WTC11 (cell line): ENCODE data around the gene CYP51A1. TPM values are rescaled to one million over a fixed set of nuclear protein-coding genes. Genes with fewer than 3 reads are reported as not detected.

Experiments used
- ATAC-seq: fragments of 200-7000 bp; cut with Tn5 transposase; 2 replicates; pipeline ENCODE4 v1.10.0; 2021; ENCODE audit warnings: mild to moderate bottlenecking, moderate library complexity
- CTCF ChIA-PET: fragments of 300-600 bp; sonication (Branson Sonifier 250); formaldehyde crosslinking; loops from one replicate; lab custom pipeline; 2021; ENCODE audit warnings: antibody characterized with exemption; lab: Charles Lee
- POLR2A ChIA-PET: fragments of 350-600 bp; sonication (Branson Sonifier 250); formaldehyde crosslinking; loops from one replicate; lab custom pipeline; 2021; ENCODE audit warnings: antibody characterized with exemption; lab: Charles Lee
- DNase-seq: peaks from one replicate; pipeline ENCODE4 v3.0.0; 2021; ENCODE audit warnings: low spot score
- H3K27ac Mint-ChIP-seq: 2 replicates; pipeline ENCODE4 v1.8.0; 2021; ENCODE audit warnings: mixed read lengths
- H3K27me3 Mint-ChIP-seq: 2 replicates; pipeline ENCODE4 v1.8.0; 2021; ENCODE audit warnings: low read depth, mild to moderate bottlenecking, moderate library complexity, mixed read lengths
- H3K36me3 Mint-ChIP-seq: 2 replicates; pipeline ENCODE4 v1.8.0; 2021; ENCODE audit warnings: mixed read lengths
- H3K4me1 Mint-ChIP-seq: 2 replicates; pipeline ENCODE4 v1.8.0; 2022; ENCODE audit warnings: mixed read lengths
- H3K4me3 Mint-ChIP-seq: 2 replicates; pipeline ENCODE4 v1.8.0; 2021; ENCODE audit warnings: mild to moderate bottlenecking, moderate library complexity, mixed read lengths
- H3K9me3 Mint-ChIP-seq: 2 replicates; pipeline ENCODE4 v1.8.0; 2021; ENCODE audit warnings: mixed read lengths
- ATF1 ChIP-seq: sonication (generic); formaldehyde crosslinking; IDR thresholded peaks from 2 replicates; pipeline ENCODE4 v1.8.1; 2023; ENCODE audit warnings: mild to moderate bottlenecking, moderate library complexity, missing genetic modification reagents
- ETV6 ChIP-seq: sonication (generic); formaldehyde crosslinking; IDR thresholded peaks from 2 replicates; pipeline ENCODE4 v1.8.1; 2022; ENCODE audit warnings: mild to moderate bottlenecking, missing genetic modification reagents
- MYBL2 ChIP-seq: sonication (generic); formaldehyde crosslinking; IDR thresholded peaks from 2 replicates; pipeline ENCODE4 v1.8.1; 2023; ENCODE audit warnings: mild to moderate bottlenecking, moderate library complexity, missing genetic modification reagents
- NFATC4 ChIP-seq: fragments of 250-450 bp; sonication (Bioruptor Pico); IDR thresholded peaks from 2 replicates; pipeline ENCODE4 v1.9.0; 2021; ENCODE audit warnings: mild to moderate bottlenecking
- NR2C2 ChIP-seq: sonication (generic); formaldehyde crosslinking; IDR thresholded peaks from 2 replicates; pipeline ENCODE4 v1.8.0; 2022; ENCODE audit warnings: mild to moderate bottlenecking, missing genetic modification reagents
- PRRX2 ChIP-seq: fragments of 250-450 bp; sonication (Bioruptor Pico); IDR thresholded peaks from 2 replicates; pipeline ENCODE4 v1.8.0; 2021; ENCODE audit warnings: mild to moderate bottlenecking
- ZBTB21 ChIP-seq: sonication (generic); formaldehyde crosslinking; IDR thresholded peaks from 2 replicates; pipeline ENCODE4 v1.8.1; 2023; ENCODE audit warnings: mild to moderate bottlenecking, missing genetic modification reagents, borderline replicate concordance
- ZNF263 ChIP-seq: sonication (generic); formaldehyde crosslinking; IDR thresholded peaks from 2 replicates; pipeline ENCODE4 v1.8.1; 2022; ENCODE audit warnings: low read depth, mild to moderate bottlenecking, moderate library complexity, missing genetic modification reagents
- ZNF671 ChIP-seq: fragments of 250-450 bp; sonication (Bioruptor Pico); IDR thresholded peaks from 2 replicates; pipeline ENCODE4 v1.8.0; 2021; ENCODE audit warnings: mild to moderate bottlenecking
- total RNA-seq: library from RNA; stranded (reverse); gene quantifications from 3 replicates; pipeline ENCODE4 v1.2.3, GENCODE V29; 2021
- TF ChIP-seq, protein P1 (sequence below): sonication (generic); formaldehyde crosslinking; IDR thresholded peaks from 2 replicates; pipeline ENCODE4 v1.8.1; 2023; ENCODE audit warnings: mild to moderate bottlenecking, missing genetic modification reagents
- TF ChIP-seq, protein P2 (sequence below): sonication (generic); formaldehyde crosslinking; IDR thresholded peaks from 2 replicates; pipeline ENCODE4 v1.8.1; 2023; ENCODE audit warnings: mild to moderate bottlenecking, missing genetic modification reagents, borderline replicate concordance
- TF ChIP-seq, protein P3 (sequence below): fragments of 250-450 bp; sonication (Bioruptor Pico); IDR thresholded peaks from 2 replicates; pipeline ENCODE4 v2.1.2; 2022; ENCODE audit warnings: mild to moderate bottlenecking, moderate library complexity
- TF ChIP-seq, protein P4 (sequence below): fragments of 200-600 bp; IDR thresholded peaks from 2 replicates; pipeline ENCODE4 v1.8.0; 2022; ENCODE audit warnings: antibody characterized with exemption

The CYP51A1 gene
- total RNA-seq, 1 experiment from 2014 or later: 81.4 TPM

DNA sequence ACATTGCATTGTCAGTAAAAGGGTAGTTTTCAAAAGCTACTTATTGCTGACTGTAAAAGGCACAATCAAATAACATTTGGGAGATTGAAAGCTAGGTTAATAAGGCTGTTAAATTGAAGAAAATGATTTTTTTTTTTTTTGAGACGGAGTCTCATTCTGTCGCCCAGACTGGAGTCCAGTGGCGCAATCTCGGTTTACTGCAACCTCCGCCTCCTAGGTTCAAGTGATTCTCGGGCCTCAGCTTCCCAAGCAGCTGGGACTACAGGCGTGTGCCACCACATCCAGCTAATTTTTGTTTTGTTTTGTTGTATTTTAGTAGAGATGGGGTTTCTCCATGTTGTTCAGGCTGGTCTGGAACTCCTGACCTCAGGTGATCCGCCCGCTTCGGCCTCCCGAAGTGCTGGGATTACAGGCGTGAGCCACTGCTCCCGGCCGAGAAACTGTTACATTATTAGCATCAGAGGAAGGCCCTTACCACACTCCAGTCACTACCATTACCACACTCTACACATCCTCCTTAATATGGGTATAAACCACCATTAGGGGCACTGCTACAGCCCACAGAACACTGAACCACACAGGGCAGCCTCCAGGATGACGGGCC, 1.0 kb downstream of the CYP51A1 start:
- POLR2A ChIA-PET: interaction anchor here (0.7 kb wide), 1 partner anchor 303 kb away, joined by 3 read pairs; no protein-coding TSS in a partner anchor
- TF ChIP-seq ETV6: 0 out of 2 replicates have a peak, but pooled peaks have one; percentile 13
- TF ChIP-seq MYBL2 (CRISPR knock-in tag): no peak
- Mint-ChIP-seq H3K4me1 (peaks cover 20% of the 10 kb centered on the region), H3K9me3 (no peaks in the 10 kb centered on the region), H3K27me3 (no peaks in the 10 kb centered on the region), H3K27ac (peak overlapping the region; percentile 89), H3K4me3 (peak overlapping the region; percentile 98), H3K36me3 (peaks cover 27% of the 10 kb centered on the region)
- DNase-seq (no peak), ATAC-seq (no peak)
- CTCF ChIA-PET: interaction anchor here (0.6 to 2.2 kb wide), 6 partner anchors 9 to 460 kb away, joined by 3 to 9 read pairs (median 5); partner anchors contain the start of genes AKAP9 and GATAD1

DNA sequence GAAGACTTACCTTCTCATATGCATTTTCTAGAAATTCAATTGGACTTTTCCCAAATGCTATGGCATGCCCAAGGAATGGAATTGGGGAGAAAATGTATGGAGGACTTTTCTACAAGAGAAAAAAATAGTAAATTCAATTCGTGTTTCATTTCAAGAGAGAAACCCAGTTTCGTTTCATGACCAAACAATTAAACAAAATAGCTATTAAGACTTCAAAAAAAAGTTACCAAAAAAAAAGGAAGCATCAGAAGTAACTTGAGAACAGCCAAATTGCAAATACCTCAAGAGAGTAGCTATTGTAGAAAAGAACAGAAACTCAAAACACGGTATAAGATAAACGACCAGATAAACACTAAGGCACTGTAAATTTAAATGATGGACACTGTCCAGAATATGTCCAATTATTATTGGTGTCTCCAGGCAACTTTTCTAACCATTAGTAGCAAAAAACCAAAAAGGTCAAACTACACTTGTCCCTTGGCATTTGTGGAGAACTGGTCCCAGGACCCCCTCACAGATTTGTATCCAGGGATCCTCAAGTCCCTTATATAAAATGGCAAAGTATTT, 2.4 kb downstream of the CYP51A1 start:
- POLR2A ChIA-PET: no interaction called here
- H3K4me3 Mint-ChIP-seq: peak overlapping the region; percentile 98

DNA sequence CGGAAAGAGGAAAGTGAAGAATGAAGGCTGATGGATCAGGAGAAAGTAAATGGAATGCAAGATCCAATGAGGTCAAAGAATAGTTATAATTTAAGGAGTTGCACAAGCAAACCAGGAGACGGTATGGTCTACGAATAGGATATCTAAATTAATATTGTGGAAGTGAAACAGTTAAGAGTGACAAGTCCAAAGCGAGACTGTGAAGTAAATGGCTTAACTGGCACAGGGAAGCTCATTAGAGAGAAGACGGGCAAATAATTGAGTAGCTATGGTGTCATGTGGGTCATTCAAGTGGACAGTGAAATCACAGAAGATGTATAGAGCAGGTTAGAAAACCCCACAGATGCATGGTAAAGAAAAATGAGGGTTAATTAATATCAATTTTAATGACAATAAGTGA, 3.2 kb downstream of the CYP51A1 start:
- DNase-seq: no peak
- H3K9me3 Mint-ChIP-seq: no peaks in the 10 kb centered on the region
- no peak for ATAC-seq
- TF ChIP-seq, protein P1, sequence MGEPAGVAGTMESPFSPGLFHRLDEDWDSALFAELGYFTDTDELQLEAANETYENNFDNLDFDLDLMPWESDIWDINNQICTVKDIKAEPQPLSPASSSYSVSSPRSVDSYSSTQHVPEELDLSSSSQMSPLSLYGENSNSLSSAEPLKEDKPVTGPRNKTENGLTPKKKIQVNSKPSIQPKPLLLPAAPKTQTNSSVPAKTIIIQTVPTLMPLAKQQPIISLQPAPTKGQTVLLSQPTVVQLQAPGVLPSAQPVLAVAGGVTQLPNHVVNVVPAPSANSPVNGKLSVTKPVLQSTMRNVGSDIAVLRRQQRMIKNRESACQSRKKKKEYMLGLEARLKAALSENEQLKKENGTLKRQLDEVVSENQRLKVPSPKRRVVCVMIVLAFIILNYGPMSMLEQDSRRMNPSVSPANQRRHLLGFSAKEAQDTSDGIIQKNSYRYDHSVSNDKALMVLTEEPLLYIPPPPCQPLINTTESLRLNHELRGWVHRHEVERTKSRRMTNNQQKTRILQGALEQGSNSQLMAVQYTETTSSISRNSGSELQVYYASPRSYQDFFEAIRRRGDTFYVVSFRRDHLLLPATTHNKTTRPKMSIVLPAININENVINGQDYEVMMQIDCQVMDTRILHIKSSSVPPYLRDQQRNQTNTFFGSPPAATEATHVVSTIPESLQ (CRISPR knock-in tag): no peak
- ChIA-PET CTCF (interaction anchor here (1.7 kb wide), 1 partner anchor 316 kb away, joined by 5 read pairs; the partner anchor contains the start of gene GATAD1), POLR2A (no interaction called here)
- H3K27me3 Mint-ChIP-seq: no peaks in the 10 kb centered on the region
- H3K4me1 Mint-ChIP-seq: peaks cover 20% of the 10 kb centered on the region
- H3K36me3 Mint-ChIP-seq: peaks cover 48% of the 10 kb centered on the region
- H3K27ac Mint-ChIP-seq: peak overlapping the region; percentile 13; the same call in 1 of the 2 replicates
- no peak overlapping the region for H3K4me3 Mint-ChIP-seq

More for the DNA sequence above, 2.4 kb downstream of the CYP51A1 start:
- H3K9me3 Mint-ChIP-seq: no peaks in the 10 kb centered on the region
- peaks cover 20% of the 10 kb centered on the region for H3K4me1 Mint-ChIP-seq
- no peak for DNase-seq
- peak overlapping the region; percentile 17; the same call in 1 of the 2 replicates for H3K27ac Mint-ChIP-seq
- no peak for ATAC-seq
- no peaks in the 10 kb centered on the region for H3K27me3 Mint-ChIP-seq
- H3K36me3 Mint-ChIP-seq: peaks cover 40% of the 10 kb centered on the region
- TF ChIP-seq ZNF263 (CRISPR knock-in tag) (no peak), NR2C2 (CRISPR knock-in tag) (no peak), ATF1 (CRISPR knock-in tag) (no peak), ZBTB21 (no peak), ZNF671 (no peak), NFATC4 (no peak), PRRX2 (CRISPR knock-in tag) (no peak)
- TF ChIP-seq, protein P2, sequence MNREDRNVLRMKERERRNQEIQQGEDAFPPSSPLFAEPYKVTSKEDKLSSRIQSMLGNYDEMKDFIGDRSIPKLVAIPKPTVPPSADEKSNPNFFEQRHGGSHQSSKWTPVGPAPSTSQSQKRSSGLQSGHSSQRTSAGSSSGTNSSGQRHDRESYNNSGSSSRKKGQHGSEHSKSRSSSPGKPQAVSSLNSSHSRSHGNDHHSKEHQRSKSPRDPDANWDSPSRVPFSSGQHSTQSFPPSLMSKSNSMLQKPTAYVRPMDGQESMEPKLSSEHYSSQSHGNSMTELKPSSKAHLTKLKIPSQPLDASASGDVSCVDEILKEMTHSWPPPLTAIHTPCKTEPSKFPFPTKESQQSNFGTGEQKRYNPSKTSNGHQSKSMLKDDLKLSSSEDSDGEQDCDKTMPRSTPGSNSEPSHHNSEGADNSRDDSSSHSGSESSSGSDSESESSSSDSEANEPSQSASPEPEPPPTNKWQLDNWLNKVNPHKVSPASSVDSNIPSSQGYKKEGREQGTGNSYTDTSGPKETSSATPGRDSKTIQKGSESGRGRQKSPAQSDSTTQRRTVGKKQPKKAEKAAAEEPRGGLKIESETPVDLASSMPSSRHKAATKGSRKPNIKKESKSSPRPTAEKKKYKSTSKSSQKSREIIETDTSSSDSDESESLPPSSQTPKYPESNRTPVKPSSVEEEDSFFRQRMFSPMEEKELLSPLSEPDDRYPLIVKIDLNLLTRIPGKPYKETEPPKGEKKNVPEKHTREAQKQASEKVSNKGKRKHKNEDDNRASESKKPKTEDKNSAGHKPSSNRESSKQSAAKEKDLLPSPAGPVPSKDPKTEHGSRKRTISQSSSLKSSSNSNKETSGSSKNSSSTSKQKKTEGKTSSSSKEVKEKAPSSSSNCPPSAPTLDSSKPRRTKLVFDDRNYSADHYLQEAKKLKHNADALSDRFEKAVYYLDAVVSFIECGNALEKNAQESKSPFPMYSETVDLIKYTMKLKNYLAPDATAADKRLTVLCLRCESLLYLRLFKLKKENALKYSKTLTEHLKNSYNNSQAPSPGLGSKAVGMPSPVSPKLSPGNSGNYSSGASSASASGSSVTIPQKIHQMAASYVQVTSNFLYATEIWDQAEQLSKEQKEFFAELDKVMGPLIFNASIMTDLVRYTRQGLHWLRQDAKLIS: no peak
- TF ChIP-seq, protein P3, sequence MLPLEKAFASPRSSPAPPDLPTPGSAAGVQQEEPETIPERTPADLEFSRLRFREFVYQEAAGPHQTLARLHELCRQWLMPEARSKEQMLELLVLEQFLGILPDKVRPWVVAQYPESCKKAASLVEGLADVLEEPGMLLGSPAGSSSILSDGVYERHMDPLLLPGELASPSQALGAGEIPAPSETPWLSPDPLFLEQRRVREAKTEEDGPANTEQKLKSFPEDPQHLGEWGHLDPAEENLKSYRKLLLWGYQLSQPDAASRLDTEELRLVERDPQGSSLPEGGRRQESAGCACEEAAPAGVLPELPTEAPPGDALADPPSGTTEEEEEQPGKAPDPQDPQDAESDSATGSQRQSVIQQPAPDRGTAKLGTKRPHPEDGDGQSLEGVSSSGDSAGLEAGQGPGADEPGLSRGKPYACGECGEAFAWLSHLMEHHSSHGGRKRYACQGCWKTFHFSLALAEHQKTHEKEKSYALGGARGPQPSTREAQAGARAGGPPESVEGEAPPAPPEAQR: no peak
- TF ChIP-seq, protein P4, sequence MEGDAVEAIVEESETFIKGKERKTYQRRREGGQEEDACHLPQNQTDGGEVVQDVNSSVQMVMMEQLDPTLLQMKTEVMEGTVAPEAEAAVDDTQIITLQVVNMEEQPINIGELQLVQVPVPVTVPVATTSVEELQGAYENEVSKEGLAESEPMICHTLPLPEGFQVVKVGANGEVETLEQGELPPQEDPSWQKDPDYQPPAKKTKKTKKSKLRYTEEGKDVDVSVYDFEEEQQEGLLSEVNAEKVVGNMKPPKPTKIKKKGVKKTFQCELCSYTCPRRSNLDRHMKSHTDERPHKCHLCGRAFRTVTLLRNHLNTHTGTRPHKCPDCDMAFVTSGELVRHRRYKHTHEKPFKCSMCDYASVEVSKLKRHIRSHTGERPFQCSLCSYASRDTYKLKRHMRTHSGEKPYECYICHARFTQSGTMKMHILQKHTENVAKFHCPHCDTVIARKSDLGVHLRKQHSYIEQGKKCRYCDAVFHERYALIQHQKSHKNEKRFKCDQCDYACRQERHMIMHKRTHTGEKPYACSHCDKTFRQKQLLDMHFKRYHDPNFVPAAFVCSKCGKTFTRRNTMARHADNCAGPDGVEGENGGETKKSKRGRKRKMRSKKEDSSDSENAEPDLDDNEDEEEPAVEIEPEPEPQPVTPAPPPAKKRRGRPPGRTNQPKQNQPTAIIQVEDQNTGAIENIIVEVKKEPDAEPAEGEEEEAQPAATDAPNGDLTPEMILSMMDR: no peak
- TF ChIP-seq, all 79 proteins: peak for 0
- CTCF ChIA-PET: interaction anchor here (0.6 to 2.1 kb wide), 4 partner anchors 34 to 329 kb away, joined by 3 to 9 read pairs (median 4); partner anchors contain the start of genes AKAP9 and GATAD1
